Activated CD8-positive, alpha-beta memory T cell treated with anti-CD3 and anti-CD28 coated beads, Interleukin-2, amount 50 U/mL, for 1 hour (primary cell): ENCODE results near the gene HCN4.

Experiments
- DNase-seq: peaks from one replicate; pipeline ENCODE4 v3.0.0-alpha.2; 2020; ENCODE audit errors: extremely low read depth

The HCN4 gene

DNA sequence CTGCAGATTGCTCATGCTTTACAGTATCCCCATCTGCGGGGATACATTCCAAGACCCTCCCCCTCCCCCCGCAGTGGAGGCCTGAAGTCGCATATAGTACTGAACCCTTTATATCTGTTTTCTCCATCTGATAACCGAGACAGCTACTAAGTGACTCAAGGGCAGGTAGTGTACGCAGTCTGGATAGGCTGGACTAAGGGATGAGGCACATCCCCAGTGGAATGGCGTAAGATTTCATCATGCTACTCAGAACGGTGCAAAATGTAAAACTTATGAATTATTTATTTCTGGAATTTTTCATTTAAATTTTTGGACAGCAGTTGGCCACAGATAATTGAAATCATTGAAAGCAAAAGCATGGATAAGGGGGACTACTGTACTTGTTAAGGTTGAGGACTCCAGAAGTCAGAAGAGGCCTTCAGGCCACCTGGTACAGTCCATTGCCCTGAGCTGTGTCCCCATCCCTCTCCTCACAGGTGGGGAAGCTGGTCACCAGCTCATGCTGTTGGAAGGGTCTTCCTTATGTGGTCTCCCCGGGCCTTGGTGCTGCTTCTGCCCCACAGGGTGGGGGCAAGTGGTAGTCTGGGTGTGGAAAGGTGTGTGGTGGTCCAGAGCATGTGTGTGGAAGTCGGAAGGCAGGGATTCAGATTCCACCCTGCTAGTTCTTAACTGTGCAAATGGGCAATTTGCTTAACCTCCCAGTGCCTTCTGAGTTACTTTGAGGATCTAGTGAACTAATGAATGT is 72.0 kb downstream of the HCN4 start:
- no peak for DNase-seq

DNA sequence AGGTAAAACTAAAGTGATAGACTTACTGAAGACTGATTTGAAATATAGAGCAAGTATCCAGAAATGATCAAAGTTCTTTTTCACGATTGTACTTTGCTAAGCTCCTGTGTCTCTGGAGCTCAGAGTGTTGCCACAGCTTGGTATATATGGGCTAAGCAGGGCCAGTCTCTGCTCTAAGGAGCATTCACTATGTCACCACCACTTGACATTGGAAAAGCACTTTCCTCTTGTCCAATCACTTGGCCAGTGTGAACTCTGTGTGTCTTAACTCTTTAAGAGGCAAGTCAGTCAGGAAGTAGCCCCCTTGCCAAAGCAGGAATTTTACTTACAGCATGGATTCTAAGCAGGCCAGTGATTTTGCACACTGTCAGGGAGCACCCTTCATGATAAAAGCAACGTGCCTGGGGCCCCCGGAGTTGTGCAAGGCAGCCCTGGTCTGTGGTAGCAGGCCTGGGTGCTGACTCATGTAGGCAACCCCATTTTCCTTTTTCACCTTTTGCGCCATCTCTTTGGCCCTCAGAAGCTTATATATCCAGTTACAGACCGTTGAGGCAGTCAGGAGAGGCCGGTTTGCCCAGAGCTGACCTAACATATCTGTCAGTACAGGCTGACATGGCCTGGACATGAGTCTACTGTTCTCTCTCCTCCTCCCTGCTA is 73.0 kb downstream of the HCN4 start:
- DNase-seq = no peak

DNA sequence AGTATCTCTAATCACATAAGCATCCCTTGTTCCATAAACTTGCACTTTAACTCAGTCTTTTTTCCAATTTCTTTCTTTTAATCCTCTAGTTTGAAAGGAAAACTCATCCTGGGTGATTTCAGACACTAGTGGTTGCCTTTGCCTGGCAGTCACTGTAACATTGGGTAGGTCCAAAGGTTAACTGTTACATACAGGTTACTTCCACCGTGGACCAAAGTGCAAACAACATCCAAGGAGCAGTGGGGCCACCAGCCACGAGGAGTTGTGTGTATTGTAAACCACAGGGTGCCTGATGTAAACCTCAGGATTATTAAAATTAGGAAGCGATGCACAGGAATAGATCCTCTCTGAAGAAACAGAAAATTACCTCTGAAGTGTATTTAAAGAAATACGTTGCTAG is 75.0 kb downstream of the HCN4 start:
- DNase-seq = no peak

DNA sequence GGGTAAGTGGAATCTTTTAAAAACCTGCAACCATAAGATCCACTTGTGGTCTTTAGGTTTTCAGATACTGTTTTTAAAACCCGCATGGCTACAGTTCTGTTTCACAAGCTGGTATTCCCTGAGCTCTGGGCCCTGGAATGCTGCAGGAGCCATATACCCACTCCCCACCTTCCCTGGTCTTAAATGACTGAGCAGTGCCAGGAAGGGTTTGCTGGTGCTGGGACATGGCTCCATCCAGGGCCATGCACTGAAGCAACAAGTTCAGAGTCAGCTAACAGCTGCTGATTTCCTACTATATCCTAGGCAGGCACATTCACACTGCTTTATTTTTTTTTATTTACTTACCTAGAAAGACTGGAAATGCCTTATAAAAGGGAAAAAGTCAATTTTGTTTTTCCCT is 77.3 kb downstream of the HCN4 start:
- DNase-seq = no peak

DNA sequence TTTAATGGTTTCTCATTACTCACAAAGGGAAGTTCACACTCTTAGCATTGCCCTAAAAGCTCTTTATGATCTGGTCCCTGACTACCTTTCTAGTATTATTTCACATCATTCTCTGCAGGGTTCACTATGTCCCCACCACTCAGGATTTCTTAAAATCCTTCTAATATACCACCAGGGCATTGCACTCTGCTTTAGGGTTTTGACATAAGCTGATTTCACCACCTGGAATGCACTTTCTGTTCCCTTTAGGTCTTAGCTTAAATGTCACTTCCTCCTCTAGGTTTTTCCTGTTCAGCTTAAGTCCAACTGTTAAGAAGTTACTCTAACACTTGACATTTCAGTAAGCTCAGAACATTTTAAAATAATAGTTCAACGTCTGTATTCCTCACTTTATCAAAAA is 81.7 kb downstream of the HCN4 start:
- no peak for DNase-seq

DNA sequence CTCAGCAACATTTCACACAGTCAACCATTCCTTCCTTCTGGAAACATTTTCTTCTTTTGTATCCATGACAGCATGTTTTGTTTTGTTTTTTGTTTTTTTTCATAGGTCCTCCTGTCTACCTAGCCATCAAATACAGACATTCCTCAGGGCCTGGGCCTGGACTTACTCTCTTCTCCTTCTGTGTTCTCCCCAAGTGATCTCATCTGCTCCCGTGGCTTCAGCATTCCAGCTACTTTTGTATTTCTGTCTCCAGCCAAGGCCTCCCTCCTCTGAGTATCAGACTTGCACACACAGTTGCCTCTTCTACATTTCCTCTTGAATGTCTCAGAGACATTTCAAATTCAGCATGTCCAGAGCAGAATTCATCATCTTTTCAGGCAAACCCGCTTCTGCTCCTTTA is 82.4 kb downstream of the HCN4 start:
- DNase-seq = no peak

DNA sequence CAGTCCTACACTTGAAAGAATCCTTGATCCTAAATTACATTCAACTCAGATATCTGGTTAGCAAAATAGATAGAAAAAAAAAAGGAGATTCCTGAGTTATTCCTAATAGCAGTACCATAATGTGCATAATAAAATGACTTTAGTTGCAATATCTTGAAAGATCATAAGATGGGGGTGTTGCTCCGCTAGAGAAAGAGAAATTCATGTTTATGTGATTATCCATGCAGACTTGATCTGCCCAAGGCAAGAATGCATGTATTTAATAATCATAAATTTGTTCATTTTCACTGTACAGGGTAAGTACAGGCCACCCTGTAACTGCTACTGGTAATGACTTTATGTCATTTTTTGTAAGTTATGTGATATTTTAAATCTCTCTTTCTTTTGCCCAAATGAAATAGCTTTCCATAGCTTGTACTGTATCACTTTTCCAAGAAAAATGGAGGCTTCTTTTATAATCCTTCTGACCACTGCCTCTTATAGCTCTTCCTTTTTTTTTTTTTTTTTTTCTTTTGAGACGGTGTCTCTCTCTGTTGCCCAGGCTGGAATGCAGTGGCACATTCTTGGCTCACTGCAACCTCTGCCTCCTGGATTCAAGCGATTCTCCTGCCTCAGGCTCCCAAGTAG is 84.6 kb downstream of the HCN4 start:
- no peak for DNase-seq

DNA sequence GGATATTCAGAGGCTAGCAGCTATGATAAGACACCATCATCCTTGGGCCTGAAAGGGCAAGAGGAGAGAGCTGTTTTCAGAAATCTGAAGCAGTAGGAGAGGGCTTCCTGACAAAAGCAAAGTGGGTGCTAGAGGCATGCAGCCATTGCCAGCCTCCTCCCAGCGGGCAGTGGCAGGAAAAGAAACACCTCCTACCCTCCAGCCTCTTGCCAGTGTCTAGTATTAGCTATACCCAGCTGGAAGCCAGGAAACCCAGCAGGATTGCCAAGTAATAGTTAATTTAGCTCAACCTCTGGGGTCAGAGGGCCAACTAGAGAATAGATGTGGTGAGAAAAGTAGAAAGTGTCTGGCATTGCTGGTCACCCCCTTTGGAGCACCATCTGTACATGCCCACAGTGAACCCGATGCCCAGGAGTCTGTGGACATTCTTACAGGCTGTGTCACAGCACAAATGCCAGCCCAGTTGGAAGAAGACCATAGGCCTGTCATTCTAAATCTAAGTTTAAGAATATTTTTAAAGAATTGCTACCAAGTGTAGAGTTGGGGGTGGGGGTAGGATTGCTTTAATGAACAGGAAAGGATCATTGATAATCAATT is 85.3 kb downstream of the HCN4 start:
- no peak for DNase-seq

DNA sequence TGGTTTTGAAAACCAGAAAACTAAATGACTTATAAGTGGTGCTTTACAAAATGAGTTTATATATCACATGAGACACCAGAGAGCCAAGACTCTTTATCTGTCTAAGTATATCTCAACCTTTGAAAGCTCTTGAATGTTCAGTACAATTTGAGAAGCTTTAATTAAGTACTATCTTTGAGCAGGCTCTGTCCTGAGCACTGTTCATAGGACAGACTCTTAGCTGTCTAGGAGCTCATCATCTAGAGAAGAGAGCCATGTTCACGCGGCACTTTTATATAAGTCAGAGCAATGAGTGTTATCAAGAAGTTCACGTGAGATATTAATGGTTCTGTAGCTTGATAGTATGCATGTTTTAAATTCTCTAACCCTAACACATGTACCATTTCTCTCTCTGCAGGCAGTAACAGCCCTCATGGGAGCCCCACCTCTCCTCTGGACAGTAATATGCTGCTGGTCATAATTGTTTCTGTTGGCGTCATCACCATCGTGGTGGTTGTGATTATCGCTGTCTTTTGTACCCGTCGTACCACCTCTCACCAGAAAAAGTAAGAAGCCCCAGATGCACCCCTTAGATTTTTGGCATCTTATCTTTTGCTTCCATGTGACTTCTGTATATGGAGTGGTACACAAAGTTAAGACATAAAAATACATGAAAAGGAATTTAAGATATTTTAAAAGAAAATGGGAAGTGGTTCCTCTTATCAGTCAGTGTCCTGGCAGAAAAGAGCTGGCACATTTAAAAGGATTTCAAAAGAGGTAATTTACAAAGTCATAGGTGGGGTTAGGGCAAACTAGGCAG is 86.0 kb downstream of the HCN4 start:
- DNase-seq = no peak

DNA sequence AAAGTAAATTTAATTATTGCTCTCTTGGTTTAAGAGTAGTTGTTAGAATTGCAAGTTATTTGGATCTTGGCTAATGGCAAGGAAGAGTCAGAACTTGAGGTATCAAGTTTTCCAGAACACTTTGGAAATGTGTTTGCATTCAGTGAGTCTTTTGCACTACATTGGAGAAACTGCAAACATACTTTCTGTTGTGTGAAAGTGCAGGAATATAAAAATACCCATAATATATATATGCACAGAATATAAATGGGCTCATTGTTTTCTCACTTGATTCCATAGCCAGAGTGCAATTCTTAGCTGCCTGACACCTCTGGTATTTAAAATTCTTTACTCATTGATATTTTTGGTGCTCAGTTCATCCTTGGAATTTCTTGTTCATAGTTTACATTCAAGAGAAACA is 92.9 kb downstream of the HCN4 start:
- no peak for DNase-seq

DNA sequence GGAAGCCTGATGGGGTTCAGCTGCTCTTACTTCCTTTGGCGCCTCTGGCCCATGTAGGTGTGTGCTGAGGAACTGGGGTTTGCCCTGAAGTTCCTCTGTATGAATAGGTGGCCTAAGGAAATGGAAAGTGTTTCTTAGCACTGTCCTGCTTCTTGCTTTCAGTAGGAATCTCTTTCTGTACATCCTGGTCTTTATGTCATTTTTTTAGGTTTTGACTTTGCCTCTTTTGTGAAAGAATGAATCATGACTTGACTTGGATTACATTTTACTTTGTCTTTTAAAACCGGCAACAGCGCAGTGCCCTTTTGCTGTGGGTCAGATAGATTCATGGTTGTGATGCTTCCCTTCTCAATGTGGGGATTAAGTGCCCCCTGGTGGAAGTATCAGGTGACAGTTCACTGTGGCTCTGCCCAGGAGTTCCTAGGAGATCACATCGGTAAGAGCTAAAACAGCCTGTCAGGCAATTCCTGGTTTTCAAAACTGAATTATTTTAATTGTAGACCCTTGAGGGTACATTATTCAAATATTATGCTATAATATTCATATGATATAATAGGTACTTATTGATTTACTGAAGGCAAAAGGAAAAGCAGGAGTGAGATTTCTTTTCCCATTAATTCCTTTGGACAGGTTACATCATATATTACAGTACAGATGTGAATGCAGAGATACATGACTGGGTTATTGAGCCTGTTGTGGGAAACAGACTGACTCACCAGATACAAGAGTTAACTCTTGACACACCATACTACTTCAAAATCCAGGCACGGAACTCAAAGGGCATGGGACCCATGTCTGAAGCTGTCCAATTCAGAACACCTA is 95.4 kb downstream of the HCN4 start:
- no peak for DNase-seq

DNA sequence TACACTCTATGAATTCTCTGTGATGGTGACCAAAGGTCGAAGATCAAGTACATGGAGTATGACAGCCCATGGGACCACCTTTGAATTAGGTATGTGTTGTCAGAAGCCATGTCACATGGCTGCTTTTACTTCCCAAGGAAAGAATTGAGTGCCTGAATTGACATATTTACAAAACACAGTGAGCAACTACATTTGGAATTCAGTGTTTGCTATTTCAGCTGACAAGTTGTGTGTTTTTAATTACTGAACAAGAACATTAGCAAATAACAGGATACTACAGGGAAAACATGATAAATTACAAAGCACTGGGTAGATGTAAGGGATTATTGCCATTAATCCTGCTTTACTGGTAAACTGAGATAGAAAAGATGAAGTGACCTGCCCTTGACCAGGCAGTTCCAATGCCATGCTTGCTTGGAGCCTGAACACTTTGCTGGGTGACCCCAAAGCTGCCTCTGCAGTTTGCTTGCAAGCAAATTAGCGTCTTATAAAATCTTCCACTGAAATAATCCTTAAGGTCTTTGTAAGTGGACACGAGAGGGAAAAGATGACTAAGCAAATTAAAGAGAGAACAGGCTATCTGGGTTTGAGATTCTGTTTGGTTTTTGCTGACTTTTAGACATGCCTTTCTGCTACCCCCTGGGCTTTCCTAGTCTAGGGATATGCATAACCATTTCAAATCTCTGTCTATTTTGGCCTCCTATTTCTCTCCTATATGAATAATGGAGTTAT is 98.2 kb downstream of the HCN4 start:
- no peak for DNase-seq
